ENCODE results near the gene RIT2. TPM values are rescaled to one million over a fixed set of nuclear protein-coding genes. Genes with fewer than 3 reads are reported as not detected.

RIT2 gene
- total RNA-seq, 2 experiments from 2014 or later: not detected

DNA sequence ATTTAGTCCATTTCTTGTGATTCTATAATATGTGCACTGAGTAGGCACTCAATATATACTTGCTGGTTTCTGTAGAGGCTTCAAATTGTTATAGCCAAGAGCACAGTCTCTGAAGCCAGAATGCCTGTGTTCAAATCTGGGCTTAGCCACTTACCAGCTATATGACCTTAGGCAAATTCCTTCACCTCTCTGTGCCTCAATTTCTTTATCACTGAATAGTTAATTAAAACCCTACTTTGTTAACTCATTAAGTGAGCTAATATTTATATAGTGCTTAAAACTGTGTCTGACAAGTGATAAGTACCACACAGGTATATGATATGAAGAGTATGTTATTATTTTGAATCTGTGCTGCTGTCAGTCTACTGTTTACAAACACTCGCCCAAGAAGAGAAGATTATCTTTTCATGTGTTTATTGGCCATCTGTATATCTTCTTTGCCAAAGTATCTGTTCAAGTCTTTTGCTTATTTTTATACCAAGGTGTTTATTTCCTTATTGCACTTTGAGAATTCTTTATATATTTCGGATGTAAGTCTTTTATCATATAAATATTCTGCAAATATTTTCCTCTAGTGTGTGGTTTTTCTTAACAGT is 1.3 kb upstream of the RIT2 start:
- TF ChIP-seq CTCF (IDR thresholded peaks at IDR 0.05): no peak
- H3K9me3 Mint-ChIP-seq: no peaks in the 10 kb centered on the region
- ChIA-PET POLR2A (no interaction called here), CTCF (no interaction called here)
- ATAC-seq (no peak), DNase-seq (no peak)
- H3K4me3 Mint-ChIP-seq: no peak overlapping the region
- intact Hi-C loops (cut with micrococcal nuclease): no loop called here
- H3K36me3 Mint-ChIP-seq (ENCODE audit: low read depth): no peaks in the 10 kb centered on the region
- H3K4me1 Mint-ChIP-seq (ENCODE audit: low read depth): no peaks in the 10 kb centered on the region
- no peaks in the 10 kb centered on the region for H3K27me3 Mint-ChIP-seq
- no peak overlapping the region for H3K27ac Mint-ChIP-seq

- ChIA-PET POLR2A (no interaction called here), CTCF (no interaction called here)
- intact Hi-C loops (cut with micrococcal nuclease): no loop called here
- Mint-ChIP-seq H3K4me1 (ENCODE audit: low read depth) (no peaks in the 10 kb centered on the region), H3K36me3 (ENCODE audit: low read depth) (no peaks in the 10 kb centered on the region), H3K9me3 (no peaks in the 10 kb centered on the region), H3K27me3 (no peaks in the 10 kb centered on the region), H3K4me3 (no peak overlapping the region), H3K27ac (no peak overlapping the region)
- DNase-seq (no peak), ATAC-seq (no peak)
- no peak for TF ChIP-seq CTCF (IDR thresholded peaks at IDR 0.05)
Observed at GRCh38 chr18:43113220-43113895, 2.1 kb downstream of the RIT2 start.

- Mint-ChIP-seq H3K4me3 (no peak overlapping the region), H3K36me3 (ENCODE audit: low read depth) (no peaks in the 10 kb centered on the region), H3K27ac (no peak overlapping the region), H3K9me3 (peaks cover 2% of the 10 kb centered on the region), H3K4me1 (ENCODE audit: low read depth) (no peaks in the 10 kb centered on the region), H3K27me3 (no peaks in the 10 kb centered on the region)
- ATAC-seq: no peak
- no peak for DNase-seq
- no peak for TF ChIP-seq CTCF (IDR thresholded peaks at IDR 0.05)
- intact Hi-C loops (cut with micrococcal nuclease): no loop called here
- POLR2A ChIA-PET: no interaction called here
- CTCF ChIA-PET: no interaction called here
Observed at GRCh38 chr18:43108882-43109281, 6.6 kb downstream of the RIT2 start.

- ATAC-seq (no peak), DNase-seq (no peak)
- Mint-ChIP-seq H3K36me3 (ENCODE audit: low read depth) (no peaks in the 10 kb centered on the region), H3K4me3 (no peak overlapping the region), H3K4me1 (ENCODE audit: low read depth) (no peaks in the 10 kb centered on the region), H3K27me3 (no peaks in the 10 kb centered on the region), H3K27ac (no peak overlapping the region), H3K9me3 (peaks cover 3% of the 10 kb centered on the region)
- ChIA-PET CTCF (no interaction called here), POLR2A (no interaction called here)
- TF ChIP-seq CTCF (IDR thresholded peaks at IDR 0.05): no peak
- intact Hi-C loops (cut with micrococcal nuclease): no loop called here
Observed at GRCh38 chr18:43108469-43108868, 7.0 kb downstream of the RIT2 start.

GRCh38 chr18:43093646-43094045 is 21.8 kb downstream of the RIT2 start:
- peaks cover 6% of the 10 kb centered on the region for H3K9me3 Mint-ChIP-seq
- H3K4me3 Mint-ChIP-seq: no peak overlapping the region
- DNase-seq: no peak
- H3K36me3 Mint-ChIP-seq (ENCODE audit: low read depth): no peaks in the 10 kb centered on the region
- ATAC-seq: no peak
- no peak overlapping the region for H3K27ac Mint-ChIP-seq
- CTCF ChIA-PET: no interaction called here
- intact Hi-C loops (cut with micrococcal nuclease): no loop called here
- POLR2A ChIA-PET: no interaction called here
- no peaks in the 10 kb centered on the region for H3K4me1 Mint-ChIP-seq (ENCODE audit: low read depth)
- no peak for TF ChIP-seq CTCF (IDR thresholded peaks at IDR 0.05)
- H3K27me3 Mint-ChIP-seq: no peaks in the 10 kb centered on the region
